K562 (cell line): ENCODE measurements around the gene LAMA5. TPM values are rescaled to one million over a fixed set of nuclear protein-coding genes. Genes with fewer than 3 reads are reported as not detected.

Experiments
- HINFP ChIP-seq: fragments of 450-650 bp; conservative IDR thresholded peaks from 2 replicates; pipeline ENCODE4 v1.6.1; 2016; ENCODE audit warnings: missing genetic modification characterization, low read depth, mild to moderate bottlenecking, control low read depth, missing compliant biosample characterization
- ILF3 ChIP-seq: fragments of 450-650 bp; IDR thresholded peaks from 2 replicates; pipeline ENCODE4 v1.6.1; 2018; ENCODE audit warnings: antibody characterized with exemption, mild to moderate bottlenecking, moderate library complexity, borderline replicate concordance
- PTTG1 ChIP-seq: fragments of 450-650 bp; IDR thresholded peaks from 2 replicates; pipeline ENCODE4 v1.6.1; 2016; ENCODE audit warnings: low read depth, mild to moderate bottlenecking, missing genetic modification characterization, missing compliant biosample characterization
- TFE3 ChIP-seq: fragments of 450-650 bp; formaldehyde crosslinking; IDR thresholded peaks from 2 replicates; pipeline ENCODE4 v1.4.0; 2020; ENCODE audit warnings: mild to moderate bottlenecking, mixed read lengths
- ZNF445 ChIP-seq: fragments of 250-450 bp; sonication (Bioruptor Pico); IDR thresholded peaks from 2 replicates; pipeline ENCODE4 v1.4.0; 2020; ENCODE audit warnings: low read depth, mild to moderate bottlenecking, moderate library complexity
- polyA plus RNA-seq, 8 experiments: library from polyadenylated mRNA; depleted of rRNA in 4 of 8; stranded (reverse) in 5 of 8; unstranded in 3 of 8; fragments of >200 nt; fragmentation: Nextera tagmentation in 2 of 8; fragmentation: Illumina TruSeq in 1 of 8; extraction: Ambion mirVana in 2 of 8; extraction: Trizol in 1 of 8; gene quantifications; 2 replicates each; pipeline versions ENCODE4 v1.2.1 to v1.2.3, GENCODE V29; 2011 to 2014; ENCODE audit warnings: inconsistent platforms in 1 of 8, missing spikeins in 1 of 8
- total RNA-seq, 7 experiments: library from RNA; depleted of rRNA in 6 of 7; stranded (reverse); fragments of >200 nt in 6 of 7; fragmentation: Illumina TruSeq in 2 of 7; extraction: Trizol in 2 of 7; gene quantifications; 2 replicates each; pipeline versions ENCODE4 v1.2.1 to v1.2.3, GENCODE V29; 2011 to 2021; ENCODE audit warnings: low replicate concordance in 1 of 7
- TF ChIP-seq, protein P1 (sequence below): sonication (generic); formaldehyde crosslinking; IDR thresholded peaks from 2 replicates; pipeline ENCODE4 v1.8.0; 2023; ENCODE audit warnings: mild to moderate bottlenecking, missing genetic modification reagents
- TF ChIP-seq, protein P2 (sequence below): fragments of 450-650 bp; IDR thresholded peaks from 2 replicates; pipeline ENCODE4 v1.6.1; 2018; ENCODE audit not compliant: partially characterized antibody

LAMA5 gene
- total and polyA plus RNA-seq, 9 of the 15 experiments (the other 6 are each of a cell fraction or from before 2014, with no cell fraction given): 0.31 to 101 (median 7.8) TPM

- TF ChIP-seq TFE3 (CRISPR knock-in tag): no peak
- no peak for TF ChIP-seq HINFP (tag)
- no peak for TF ChIP-seq ZNF445 (CRISPR knock-in tag)
- TF ChIP-seq, protein P1, sequence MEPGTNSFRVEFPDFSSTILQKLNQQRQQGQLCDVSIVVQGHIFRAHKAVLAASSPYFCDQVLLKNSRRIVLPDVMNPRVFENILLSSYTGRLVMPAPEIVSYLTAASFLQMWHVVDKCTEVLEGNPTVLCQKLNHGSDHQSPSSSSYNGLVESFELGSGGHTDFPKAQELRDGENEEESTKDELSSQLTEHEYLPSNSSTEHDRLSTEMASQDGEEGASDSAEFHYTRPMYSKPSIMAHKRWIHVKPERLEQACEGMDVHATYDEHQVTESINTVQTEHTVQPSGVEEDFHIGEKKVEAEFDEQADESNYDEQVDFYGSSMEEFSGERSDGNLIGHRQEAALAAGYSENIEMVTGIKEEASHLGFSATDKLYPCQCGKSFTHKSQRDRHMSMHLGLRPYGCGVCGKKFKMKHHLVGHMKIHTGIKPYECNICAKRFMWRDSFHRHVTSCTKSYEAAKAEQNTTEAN (CRISPR knock-in tag): no peak
- TF ChIP-seq ILF3: no peak
- TF ChIP-seq PTTG1 (tag): no peak
- TF ChIP-seq, protein P2, sequence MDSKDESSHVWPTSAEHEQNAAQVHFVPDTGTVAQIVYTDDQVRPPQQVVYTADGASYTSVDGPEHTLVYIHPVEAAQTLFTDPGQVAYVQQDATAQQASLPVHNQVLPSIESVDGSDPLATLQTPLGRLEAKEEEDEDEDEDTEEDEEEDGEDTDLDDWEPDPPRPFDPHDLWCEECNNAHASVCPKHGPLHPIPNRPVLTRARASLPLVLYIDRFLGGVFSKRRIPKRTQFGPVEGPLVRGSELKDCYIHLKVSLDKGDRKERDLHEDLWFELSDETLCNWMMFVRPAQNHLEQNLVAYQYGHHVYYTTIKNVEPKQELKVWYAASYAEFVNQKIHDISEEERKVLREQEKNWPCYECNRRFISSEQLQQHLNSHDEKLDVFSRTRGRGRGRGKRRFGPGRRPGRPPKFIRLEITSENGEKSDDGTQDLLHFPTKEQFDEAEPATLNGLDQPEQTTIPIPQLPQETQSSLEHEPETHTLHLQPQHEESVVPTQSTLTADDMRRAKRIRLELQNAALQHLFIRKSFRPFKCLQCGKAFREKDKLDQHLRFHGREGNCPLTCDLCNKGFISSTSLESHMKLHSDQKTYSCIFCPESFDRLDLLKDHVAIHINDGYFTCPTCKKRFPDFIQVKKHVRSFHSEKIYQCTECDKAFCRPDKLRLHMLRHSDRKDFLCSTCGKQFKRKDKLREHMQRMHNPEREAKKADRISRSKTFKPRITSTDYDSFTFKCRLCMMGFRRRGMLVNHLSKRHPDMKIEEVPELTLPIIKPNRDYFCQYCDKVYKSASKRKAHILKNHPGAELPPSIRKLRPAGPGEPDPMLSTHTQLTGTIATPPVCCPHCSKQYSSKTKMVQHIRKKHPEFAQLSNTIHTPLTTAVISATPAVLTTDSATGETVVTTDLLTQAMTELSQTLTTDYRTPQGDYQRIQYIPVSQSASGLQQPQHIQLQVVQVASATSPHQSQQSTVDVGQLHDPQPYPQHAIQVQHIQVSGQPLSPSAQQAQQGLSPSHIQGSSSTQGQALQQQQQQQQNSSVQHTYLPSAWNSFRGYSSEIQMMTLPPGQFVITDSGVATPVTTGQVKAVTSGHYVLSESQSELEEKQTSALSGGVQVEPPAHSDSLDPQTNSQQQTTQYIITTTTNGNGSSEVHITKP: no peak
Measured at GRCh38 chr20:62286493-62287064, 80.5 kb downstream of the LAMA5 start (continued).
